Stimulated activated CD8-positive, alpha-beta memory T cell treated with anti-CD3 and anti-CD28 coated beads, Interleukin-4, amount 100 ng/mL, for 1 hour (primary cell): Measurements from ENCODE around the gene KCNE4.
"Not testable (repeated sequence)": the region's sequence is repeated elsewhere in the genome, so short reads cannot be mapped to it uniquely, and the experiment has no call there.

Experiments used
- DNase-seq, 2 donors: peaks; one replicate each; pipeline ENCODE4 v3.0.0-alpha.2; 2020; ENCODE audit warnings: low read depth in 2 of 2, low spot score in 1 of 2

Gene KCNE4

GRCh38 chr2:223056701-223057418 lies 4.9 kb downstream of the KCNE4 start:
- DNase-seq = no peak

DNA sequence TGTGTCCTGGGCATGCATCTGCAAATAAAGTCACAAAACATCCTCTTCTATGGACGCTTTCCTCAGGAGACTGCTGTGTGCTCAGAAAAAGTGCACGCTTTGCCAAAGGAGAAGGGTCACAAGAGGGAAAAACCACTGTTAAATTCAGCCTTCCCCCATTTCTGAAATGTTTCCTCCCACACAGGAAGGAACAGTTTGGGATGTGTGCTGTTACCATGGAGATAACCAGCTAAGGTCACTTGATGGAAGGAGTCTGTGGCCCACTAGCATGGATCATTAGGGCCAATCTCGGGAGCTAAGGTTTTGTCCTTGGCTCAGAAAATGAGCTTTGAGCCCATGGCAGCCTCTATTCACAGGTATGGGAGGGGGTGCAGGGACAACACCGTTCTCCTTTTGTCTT lies 5.6 kb downstream of the KCNE4 start:
- DNase-seq = no peak

DNA sequence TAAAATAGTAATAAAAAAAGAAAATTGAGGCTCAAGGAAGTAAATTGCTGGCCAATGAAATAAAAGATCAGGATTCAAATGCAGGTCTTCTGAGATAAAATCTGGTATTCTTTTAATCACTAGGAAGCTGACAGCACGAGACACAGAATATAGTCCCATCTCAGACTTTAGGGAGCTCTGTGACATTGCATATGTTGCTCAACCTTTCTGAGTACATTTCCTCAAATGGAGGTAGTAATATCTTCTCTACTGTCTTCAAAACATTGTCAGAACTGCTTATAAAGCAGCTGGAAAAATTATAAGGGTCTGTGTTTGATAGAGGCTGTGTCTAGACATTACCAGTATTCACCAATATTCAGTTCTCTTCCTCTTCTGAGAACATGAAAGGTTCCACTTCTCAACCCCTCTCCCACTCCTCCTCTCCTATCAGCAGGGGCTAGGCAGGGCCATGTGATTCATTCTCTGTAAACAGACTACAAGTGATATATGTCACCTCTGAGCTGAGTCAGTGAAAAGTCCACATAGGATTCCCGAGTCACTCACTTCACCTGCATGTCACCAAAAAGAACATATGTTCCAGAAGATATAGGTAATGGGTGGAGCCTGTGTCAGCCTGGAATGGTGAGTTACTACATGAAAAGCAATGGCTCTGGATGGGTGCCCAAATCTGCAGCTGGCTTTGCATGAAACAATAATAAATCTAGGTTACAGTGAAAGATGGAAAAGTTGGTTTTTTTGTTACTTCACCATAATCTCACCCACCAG lies 7.1 kb downstream of the KCNE4 start:
- DNase-seq = no peak

- DNase-seq = no peak
These were observed 8.3 kb downstream of the KCNE4 start for GRCh38 chr2:223060201-223060825.

GRCh38 chr2:223062396-223062795 lies 10.4 kb downstream of the KCNE4 start:
- no peak for DNase-seq

DNA sequence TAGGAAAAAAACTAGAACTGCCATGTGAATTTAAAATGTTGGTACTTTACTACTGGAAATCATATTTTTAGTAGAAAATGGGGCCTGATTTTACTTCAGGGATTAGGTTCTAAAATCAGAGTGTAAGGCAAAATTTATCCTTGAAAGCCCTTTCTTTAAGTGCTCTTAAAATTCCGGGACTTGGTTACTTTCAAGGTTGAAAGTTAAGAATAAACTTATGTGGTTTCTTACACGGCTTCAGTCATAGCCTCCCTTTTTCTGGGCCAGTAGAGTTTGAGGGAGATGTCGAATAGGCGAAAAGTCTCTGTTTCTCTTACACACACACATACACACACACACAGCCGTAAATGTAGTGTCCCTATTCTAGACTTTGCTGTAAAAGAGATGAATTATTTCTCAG lies 13.1 kb downstream of the KCNE4 start:
- no peak for DNase-seq

- DNase-seq = no peak
These were observed 14.7 kb downstream of the KCNE4 start for GRCh38 chr2:223066721-223067120.

DNA sequence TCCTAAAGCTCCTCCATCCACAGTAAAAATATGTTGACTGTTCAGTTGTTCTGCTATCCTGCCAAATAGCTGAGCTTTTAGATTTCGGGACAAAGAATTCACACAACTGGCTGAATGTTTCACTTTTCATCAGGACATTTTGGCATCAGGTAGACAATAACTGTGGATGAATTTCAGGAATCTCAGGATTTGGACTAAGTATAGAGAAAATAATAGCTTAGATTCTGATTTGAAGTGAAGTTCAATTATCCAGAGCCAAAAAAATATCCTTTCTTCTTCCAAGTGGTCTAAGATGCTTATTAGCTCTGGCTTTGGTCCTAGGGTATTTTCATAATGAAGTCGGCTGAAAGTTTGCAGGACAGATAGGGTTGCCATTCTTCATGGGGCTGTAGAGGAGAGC lies 16.1 kb downstream of the KCNE4 start:
- no peak for DNase-seq

GRCh38 chr2:223069465-223069864 lies 17.5 kb downstream of the KCNE4 start:
- no peak for DNase-seq

GRCh38 chr2:223069988-223070387 lies 18.0 kb downstream of the KCNE4 start:
- DNase-seq = no peak

GRCh38 chr2:223071139-223071538 lies 19.1 kb downstream of the KCNE4 start:
- no peak for DNase-seq

- DNase-seq = no peak
These were observed 20.8 kb downstream of the KCNE4 start for GRCh38 chr2:223072826-223073225.

DNA sequence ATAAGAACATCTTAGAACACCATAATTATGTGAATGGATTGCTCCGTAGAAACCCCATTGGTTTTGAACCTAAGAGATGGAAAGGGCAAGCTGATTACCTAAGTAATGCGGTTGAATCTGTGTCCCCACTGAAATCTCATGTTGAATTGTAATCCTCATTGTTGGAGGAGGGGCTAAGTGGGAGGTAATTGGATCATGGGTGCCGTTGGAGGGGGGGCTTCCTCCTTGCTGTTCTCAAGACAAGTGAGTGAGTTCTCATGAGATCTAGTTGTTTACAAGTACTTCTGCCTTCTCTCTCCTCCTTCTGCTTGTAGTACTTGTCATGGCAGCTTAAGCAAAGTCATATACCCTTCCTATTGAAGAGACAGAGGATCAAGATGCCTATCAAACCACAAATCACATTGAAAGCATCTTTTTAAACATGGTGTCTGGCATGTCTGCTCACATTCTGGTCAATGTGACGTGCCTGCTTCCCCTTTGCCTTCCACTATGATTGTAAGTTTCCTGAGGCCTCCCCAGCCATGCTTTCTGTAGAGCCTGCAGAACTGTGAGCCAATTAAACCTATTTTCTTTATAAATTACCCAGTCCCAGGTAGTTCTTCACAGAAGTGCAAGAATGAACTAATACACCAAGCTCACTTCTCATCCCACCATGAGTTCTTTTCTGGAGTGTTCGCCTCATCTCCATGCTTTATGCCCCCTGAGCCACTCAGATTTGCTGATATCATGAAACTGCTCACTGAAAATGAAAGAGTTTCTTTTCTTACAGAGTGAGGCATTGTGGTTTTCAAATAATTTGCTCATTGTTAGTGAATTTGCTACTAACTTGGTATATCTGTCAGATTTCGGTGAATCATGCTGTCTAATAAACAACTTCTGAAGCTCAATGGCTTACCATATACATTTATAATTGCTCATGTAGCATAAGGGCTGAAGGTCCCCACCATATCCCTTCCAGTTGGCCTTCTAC lies 23.6 kb downstream of the KCNE4 start:
- DNase-seq = no peak

DNA sequence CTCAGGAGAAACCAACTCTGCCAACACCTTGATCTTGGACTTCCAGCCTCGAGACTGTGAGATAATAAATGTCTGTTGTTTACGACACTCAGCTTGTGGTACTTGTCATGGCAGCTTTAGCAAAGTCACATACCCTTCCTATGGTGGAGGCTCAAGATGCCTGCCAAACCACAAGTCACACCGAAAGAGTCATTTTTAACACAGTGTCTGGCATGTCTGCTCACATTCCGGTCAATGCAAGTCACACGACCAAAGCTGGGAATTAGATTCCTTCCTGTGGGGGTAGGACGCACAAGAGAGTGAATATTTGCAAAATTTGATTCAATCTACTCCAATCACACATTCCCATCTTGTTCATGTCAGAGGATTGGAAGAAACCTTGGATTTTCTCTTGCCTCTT lies 24.6 kb downstream of the KCNE4 start:
- DNase-seq = no peak

- DNase-seq = no peak
These were observed 26.5 kb downstream of the KCNE4 start for GRCh38 chr2:223078482-223078881.

DNA sequence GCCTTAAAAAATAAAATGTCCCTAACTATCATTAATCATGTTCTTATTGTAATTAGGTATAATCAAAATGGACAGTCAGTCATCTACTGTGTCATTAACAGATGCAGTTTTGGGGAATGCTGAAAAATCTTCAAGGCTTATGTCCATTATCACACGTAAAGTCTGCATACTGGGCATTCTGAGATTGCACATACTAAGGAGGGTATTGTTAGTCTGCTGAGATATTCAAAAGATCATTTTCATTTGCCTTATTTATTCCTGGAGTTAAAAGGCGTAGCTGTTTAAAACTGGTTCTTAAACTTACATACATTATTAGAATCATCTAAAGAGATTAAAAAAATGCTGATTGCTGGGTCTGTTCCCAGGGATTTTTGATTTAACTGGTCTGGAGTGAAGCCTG lies 27.4 kb downstream of the KCNE4 start:
- no peak for DNase-seq

DNA sequence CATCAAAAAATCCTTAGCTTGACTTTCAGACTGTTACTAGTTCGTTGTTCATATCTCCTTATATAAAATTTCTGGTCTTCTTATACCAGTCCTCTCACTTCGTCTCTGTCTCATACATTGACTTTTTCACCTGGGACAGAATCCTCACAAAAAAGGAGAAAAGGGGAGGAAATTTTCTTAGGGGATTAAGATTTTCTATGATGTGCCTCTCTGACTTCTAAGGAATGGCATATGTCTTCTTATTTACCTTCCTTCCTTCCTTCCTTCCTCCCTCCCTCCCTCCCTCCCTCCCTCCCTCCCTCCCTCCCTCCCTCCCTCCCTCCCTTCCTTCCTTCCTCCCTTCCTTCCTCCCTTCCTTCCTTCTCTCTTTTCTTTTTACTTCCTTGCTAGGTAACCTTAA lies 27.9 kb downstream of the KCNE4 start:
- DNase-seq = no peak

- DNase-seq = not testable (repeated sequence)
These were observed 28.9 kb downstream of the KCNE4 start for GRCh38 chr2:223080790-223081360.

DNA sequence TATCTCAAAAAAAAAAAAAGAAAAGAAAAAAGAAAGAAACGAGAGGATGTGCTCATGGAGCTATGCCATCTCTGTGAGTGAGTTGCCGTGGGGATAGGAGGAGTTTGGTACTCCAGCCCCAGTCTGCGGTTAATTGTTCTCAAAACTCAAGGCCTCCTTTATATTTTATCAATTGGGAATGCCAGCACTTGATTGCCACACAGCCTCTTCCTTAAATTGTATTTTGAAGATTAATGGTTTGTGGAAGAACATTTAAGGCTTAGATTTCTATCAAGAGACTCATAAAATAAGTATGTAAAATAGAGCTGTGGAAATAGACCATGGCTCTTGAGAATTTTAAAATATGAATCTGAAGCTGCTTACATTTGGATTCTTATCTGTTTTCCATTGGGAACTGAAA lies 29.8 kb downstream of the KCNE4 start:
- no peak for DNase-seq

- DNase-seq = no peak
These were observed 30.7 kb downstream of the KCNE4 start for GRCh38 chr2:223082706-223083105.
